ACHN (cell line): ENCODE results near the gene TGFBRAP1.
"Not testable (repeated sequence)": the region's sequence is repeated elsewhere in the genome, so short reads cannot be mapped to it uniquely, and the experiment has no call there.

ENCODE experiments used
- DNase-seq: peaks from one replicate; pipeline ENCODE4 v3.0.0-alpha.2; 2015
- in situ Hi-C: cut with HindIII; loops from 2 replicates; pipeline ENCODE4 v1.10.0; 2017; ENCODE audit warnings: low sequenced_read_pairs, low pct_ligation_motif_present, low pct_unique_long_range_greater_than_20kb

The TGFBRAP1 gene

DNA sequence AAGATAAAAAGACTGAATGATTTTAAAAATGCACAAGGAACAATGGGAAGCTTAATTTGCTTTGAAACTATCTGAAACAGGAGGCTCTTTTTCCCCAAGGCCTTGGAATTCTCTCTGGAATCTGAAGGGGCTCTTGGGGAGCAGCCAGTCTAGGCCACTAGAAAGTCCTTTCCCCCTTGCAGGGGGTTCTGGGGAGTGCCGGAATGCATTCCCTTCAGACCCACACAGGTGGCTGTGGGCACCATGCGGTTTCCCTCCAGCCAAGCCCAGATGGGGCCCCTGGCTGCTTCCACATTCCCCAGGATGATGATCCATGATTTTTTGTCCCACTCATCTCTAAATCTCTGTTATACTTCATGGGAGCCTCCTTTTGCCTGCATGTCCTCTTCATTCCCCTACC is 77.3 kb downstream of the TGFBRAP1 start:
- in situ Hi-C loops, result no loop called here
- no peak for DNase-seq

DNA sequence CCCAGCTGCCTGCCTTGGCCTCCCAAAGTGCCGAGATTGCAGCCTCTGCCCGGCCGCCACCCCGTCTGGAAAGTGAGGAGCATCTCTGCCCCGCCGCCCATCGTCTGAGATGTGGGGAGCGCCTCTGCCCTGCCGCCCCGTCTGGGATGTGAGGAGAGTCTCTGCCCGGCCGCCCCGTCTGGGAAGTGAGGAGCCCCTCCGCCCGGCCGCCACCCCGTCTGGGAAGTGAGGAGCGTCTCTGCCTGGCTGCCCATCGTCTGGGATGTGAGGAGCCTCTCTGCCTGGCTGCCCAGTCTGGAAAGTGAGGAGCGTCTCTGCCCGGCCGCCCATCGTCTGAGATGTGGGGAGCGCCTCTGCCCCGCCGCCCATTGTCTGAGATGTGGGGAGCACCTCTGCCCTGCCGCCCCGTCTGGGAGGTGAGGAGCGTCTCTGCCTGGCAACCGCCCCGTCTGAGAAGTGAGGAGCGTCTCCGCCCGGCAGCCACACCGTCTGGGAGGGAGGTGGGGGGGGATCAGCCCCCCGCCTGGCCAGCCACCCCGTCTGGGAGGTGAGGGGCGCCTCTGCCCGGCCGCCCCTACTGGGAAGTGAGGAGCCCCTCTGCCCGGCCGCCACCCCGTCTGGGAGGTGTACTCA is 78.4 kb downstream of the TGFBRAP1 start:
- not testable (repeated sequence) for DNase-seq

DNA sequence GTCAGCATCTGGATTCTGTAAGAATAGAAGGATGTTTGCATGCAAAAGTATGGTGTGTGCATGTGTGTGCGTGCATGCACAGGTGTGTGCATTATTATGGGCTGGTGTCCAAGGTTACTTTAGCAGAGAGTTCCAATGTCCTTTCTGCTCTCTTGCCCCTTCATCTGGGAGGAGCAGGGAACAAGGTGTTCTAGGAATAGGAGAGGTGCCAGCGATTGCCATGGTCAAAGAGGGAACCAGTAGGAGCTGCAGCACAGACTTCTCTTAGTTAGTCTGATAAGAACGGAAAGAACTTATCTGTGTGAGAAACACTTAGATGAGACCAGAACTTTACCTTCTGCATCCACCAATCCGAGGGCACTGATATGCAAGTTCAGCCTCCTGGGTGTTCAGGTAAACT is 79.6 kb downstream of the TGFBRAP1 start:
- no peak for DNase-seq
- in situ Hi-C loops, result loop anchor here (25.0 kb wide), 1 partner anchor 138 kb away; no protein-coding TSS in a partner anchor

More for the DNA sequence above, 78.4 kb downstream of the TGFBRAP1 start:
- in situ Hi-C loops, result not testable (repeated sequence)

DNA sequence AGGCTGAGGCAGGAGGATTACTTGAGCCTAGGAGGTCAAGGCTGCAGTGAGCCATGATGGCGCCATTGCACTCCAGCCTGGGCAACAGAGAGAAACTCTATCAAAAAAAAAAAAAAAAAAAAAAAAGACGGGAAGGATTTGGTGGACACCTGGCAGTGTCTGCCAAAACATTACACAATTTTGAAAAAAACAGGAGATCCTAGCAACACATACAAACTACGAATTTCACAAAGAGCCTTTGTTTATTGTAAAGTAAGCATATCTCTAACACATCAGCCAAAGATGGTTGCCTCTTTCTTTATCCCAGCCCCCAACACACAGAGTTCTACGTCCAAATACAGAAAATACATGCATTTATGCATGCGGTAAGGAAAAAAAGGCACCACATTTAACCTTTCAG is 80.4 kb downstream of the TGFBRAP1 start:
- in situ Hi-C loops, result loop anchor here (25.0 kb wide), 1 partner anchor 137 kb away; no protein-coding TSS in a partner anchor
- DNase-seq, result no peak

DNA sequence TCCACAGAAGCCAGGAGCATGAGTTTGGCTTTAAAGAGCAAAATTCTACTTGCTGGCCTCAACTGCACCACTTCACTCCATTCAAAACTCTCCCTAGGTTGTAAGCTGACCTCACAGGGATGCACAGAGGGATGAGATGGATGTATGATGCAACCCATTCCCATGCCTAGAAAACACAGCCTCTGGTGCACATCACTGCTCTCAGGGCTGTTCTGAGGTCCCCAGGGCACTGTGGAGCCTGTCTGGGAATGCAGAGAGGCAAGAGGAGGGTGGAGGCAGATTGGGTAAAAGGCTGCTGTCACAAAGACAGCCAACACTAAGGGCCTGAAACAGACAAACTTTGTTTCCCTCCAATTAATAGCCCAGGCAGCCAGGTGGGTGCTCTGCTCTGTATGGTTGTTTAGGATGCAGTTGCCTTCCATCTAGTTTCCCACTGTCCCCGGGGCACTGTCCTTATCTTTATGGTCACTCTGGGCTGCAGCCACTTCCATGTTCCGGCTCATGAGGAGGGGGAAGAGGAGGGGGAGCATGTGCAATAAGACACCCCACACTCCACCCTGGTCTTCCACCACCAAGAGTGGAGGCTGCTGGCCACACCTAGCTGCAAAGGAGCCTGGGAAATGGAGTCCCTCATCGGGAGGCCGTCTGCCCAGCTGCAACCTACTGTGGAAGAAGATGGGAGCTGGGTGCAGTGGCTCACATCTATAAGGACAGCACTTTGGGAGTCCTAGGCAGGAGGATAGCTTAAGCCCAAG is 81.0 kb downstream of the TGFBRAP1 start:
- no peak for DNase-seq
- in situ Hi-C loops, result loop anchor here (25.0 kb wide), 1 partner anchor 136 kb away; no protein-coding TSS in a partner anchor

DNA sequence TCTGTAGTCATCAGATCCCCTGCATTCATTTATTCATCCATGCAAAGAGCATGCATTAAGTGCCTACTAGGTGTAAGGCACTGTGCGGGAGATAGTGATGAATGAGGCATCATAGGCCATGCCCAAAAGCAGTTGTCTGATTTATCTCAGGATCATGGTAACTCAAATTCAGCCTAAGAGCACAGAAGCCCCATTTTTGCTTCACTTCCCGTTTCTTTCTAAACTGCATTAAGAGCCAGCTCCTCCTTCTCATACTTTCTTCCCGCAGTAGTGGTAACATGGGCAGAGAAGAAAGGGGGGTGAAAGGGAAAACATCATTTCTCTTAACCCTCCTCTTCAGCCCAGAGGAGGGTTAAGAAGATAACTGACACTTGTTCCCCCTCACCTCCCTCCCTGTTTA is 85.1 kb downstream of the TGFBRAP1 start:
- no peak for DNase-seq
- in situ Hi-C loops, result loop anchor here (25.0 kb wide), 1 partner anchor 132 kb away; no protein-coding TSS in a partner anchor

DNA sequence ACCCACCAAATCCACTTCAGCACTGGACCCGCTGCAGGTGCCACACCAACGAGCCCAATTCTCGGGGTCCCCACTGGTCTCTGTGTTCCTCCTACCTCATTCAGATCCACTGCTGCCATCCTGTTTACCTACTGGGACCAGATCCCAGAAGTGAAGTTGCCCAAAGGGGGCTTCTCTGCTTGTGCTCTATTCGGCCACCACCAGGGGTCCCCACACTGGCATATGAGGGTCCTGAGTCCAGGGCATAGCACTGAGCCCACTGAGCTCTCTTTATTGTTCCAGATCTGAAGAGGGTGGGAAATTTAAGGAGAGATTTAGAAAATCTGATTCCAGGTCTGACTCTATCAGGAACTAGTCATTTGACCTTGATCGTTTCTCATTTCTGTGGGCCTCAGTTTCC is 85.6 kb downstream of the TGFBRAP1 start:
- DNase-seq, result peak; percentile 37
- in situ Hi-C loops, result loop anchor here (25.0 kb wide), 1 partner anchor 132 kb away; no protein-coding TSS in a partner anchor

DNA sequence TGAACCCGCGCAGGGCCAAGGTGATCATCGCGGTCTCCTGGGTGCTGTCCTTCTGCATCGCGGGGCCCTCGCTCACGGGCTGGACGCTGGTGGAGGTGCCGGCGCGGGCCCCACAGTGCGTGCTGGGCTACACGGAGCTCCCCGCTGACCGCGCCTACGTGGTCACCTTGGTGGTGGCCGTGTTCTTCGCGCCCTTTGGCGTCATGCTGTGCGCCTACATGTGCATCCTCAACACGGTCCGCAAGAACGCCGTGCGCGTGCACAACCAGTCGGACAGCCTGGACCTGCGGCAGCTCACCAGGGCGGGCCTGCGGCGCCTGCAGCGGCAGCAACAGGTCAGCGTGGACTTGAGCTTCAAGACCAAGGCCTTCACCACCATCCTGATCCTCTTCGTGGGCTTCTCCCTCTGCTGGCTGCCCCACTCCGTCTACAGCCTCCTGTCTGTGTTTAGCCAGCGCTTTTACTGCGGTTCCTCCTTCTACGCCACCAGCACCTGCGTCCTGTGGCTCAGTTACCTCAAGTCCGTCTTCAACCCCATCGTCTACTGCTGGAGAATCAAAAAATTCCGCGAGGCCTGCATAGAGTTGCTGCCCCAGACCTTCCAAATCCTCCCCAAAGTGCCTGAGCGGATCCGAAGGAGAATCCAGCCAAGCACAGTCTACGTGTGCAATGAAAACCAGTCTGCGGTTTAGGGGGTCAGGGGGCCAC is 87.1 kb downstream of the TGFBRAP1 start:
- DNase-seq, result no peak
- in situ Hi-C loops, result loop anchor here (25.0 kb wide), 1 partner anchor 130 kb away; no protein-coding TSS in a partner anchor

DNA sequence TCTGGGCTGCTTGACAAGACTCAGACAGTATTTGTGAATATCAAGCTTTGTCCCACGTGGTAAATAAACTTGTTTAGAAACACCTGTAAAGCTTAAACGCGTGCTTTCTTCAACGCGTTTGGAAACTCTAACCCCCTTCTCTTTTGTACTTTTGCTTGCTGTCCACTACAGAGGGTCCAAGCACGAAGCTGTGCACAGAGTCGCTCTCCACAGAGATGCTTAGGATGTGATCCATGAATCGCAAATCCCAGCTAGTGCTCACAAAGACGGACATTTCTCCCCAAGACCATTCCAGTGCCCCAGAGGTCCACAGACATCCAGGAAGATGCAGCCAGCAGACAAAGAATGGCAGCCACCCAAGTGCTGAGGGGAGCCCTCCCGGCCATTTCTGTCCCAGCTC is 88.1 kb downstream of the TGFBRAP1 start, which contains the start of gene GPR45:
Gene GPR45 (plus strand): TSS at position 301 of the 400 bp plus-strand sequence. CDS start 116 bp downstream, outside the sequence.
- in situ Hi-C loops, result loop anchor here (25.0 kb wide), 1 partner anchor 129 kb away; no protein-coding TSS in a partner anchor
- DNase-seq, result no peak

DNA sequence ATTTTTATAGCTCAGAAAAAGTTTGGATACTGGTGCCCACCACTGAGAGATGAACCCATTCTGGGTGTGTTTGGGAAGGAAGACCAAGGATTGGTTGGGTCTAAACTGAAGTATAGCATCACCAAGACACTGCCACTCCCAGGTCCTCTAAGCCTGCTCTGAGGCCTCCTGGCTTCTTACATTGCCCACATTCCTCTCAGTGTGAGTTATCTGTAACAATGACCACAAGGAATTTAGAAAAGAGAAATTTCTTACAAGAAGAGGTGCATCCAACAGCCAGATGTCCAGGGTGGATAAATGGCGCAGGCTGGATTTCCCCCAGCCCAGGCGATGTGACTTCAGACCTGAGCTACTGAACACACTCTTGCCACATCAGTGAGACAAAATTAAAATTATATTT is 89.6 kb downstream of the TGFBRAP1 start:
- in situ Hi-C loops, result loop anchor here (25.0 kb wide), 1 partner anchor 128 kb away; no protein-coding TSS in a partner anchor

DNA sequence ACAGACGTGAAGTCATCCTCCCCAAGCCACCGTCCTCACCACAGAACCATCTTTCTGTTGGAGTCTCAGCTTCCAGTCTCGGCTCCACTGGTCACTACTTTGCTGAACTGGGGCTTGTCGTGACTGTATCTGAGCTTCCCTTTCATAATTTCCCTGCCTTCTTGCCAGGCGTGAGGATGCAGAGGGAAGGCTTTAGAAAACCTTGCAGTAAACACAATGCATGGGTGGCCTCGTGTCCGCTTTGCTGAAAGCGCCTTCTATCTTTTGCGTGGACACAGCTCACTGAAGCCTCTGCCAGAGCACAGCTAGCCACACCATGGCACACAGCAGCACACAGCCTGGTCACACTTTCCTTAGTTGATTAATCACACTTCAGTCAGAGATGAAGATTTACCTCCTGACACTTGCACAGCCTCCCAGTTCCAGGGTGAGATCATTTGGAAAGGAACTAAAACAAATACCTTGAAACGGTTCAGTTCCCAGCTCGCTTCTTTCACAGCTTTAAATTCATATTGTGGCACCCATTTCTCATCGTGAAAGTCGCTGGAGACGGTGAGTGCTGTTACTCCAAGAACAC is 90.8 kb downstream of the TGFBRAP1 start:
- peak; percentile 93 for DNase-seq
- in situ Hi-C loops, result loop anchor here (25.0 kb wide), 1 partner anchor 126 kb away; no protein-coding TSS in a partner anchor

More for the DNA sequence above, 89.6 kb downstream of the TGFBRAP1 start:
- DNase-seq, result peak; percentile 99

DNA sequence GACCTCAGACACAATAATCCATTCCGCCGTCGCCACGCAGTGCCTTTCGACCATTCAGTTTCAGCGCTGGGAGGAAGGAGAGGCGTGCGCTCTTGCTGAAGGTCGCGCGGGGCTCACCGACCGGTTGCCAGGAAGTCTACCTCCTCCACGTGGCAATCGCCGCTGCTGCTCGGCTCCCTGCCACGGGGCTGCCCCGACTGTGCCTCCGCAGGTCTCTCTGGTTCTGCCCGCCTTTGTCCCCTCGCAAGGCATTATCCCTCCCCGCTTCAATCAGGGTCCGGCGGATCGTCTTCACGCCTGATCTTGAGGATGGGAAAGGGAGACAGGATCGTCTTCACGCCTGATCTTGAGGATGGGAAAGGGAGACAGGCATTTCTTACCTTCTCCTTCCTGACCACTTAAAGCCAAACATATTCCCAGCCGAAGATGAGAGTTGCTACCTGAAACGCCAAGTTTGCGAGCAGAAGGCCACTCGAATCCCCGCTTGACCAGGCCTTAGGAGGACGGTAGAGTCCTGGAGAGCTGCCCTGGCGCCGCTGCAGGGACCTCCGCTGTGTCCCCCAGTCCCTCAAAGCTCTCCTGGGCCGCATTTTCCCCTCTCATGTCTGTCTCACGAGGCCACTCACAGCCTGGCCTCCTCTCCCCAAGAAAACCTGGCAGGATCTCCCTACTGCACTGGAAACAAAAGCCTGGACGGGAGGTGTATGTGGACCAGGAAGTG is 92.3 kb downstream of the TGFBRAP1 start:
- in situ Hi-C loops, result loop anchor here (25.0 kb wide), 1 partner anchor 125 kb away; no protein-coding TSS in a partner anchor
- no peak for DNase-seq

DNA sequence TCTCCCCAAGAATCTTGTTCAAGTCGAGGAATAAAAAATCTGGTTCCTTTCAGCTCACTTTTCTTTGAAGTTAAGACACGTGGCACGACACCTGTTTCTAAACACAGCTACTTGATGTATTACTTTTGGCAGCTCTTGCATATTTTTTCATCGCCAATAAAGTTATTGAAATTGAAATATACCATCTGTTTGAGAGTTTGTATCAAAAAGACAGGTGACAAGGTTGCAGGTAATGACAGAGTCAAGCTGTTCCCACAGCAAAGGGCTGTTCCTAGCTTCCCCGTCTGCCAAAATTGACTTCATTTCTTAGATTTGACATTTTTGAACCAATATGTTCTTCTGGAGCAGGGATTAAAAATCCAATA is 93.5 kb downstream of the TGFBRAP1 start:
- DNase-seq, result no peak
- in situ Hi-C loops, result loop anchor here (25.0 kb wide), 1 partner anchor 124 kb away; no protein-coding TSS in a partner anchor

DNA sequence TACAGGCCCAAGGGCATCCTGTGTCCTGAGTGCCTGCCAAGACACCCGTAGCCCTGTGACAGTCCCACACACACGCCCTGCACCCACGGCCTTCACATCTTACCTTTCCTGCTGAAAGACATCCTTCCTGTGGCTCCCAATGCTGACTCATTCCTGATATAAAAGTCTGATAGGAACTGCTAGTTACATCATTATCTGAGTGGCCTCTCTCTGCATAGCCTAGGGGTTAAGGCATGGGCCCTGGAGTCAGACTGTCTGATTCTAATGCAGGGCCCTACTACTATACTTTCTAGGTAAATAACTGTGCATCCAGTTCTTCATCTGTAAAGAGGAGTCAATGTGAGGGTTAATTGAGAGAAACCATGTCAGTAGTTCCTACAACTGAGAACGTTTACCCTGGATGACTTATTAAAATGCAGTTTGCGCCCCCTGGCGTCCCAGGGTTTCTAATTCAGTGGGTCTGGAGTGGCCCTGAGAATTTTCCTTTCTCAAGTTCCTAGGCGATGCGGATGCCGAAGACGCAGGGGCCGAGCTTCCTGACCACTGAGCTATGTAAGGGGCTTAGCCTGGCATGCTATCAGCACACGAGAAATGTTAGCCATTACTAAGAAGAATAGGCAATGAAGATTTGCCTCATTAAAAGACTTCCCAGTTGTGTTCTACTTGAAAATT is 94.0 kb downstream of the TGFBRAP1 start:
- DNase-seq, result peak; percentile 92
- in situ Hi-C loops, result loop anchor here (25.0 kb wide), 1 partner anchor 123 kb away; no protein-coding TSS in a partner anchor

DNA sequence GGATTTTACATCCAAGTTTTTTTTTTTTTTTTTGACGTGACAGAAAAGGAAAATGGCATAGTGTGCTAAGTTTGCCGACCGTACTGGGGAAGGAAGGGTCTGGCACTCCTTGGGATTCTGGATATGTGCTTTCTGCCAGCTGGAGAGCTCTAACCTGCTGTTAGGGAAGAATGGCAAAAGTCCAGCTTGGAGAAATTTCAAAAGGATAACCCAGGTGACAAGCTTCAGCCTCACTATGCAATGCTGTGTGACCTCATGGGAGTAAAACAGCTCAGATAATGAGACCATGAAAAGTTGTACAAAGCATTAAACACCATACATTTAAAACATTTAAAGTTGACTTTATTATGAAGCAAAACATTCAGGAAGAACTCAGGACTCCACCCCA is 98.3 kb downstream of the TGFBRAP1 start:
- in situ Hi-C loops, result loop anchor here (25.0 kb wide), 1 partner anchor 119 kb away; no protein-coding TSS in a partner anchor
- DNase-seq, result no peak

DNA sequence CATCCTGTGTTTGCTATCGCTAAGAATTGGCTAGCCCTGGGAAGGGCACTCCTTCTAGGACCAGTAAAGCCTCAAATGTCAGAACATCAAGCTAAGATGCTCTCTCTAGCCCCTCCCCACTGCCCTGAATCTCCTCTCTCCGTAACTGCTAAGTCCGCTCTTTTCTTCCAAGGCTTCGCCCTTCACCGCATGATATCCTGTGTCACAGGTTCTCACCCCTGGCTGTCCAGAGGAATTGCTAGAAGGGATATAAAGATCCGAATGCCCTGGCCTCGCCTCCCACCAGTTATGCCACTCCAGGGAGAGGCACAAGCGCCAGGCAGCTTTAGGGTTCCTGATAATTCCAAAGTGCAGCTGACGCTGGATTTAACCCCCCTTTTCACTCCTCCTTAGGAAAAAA is 105.1 kb downstream of the TGFBRAP1 start:
- no peak for DNase-seq
- in situ Hi-C loops, result no loop called here

DNA sequence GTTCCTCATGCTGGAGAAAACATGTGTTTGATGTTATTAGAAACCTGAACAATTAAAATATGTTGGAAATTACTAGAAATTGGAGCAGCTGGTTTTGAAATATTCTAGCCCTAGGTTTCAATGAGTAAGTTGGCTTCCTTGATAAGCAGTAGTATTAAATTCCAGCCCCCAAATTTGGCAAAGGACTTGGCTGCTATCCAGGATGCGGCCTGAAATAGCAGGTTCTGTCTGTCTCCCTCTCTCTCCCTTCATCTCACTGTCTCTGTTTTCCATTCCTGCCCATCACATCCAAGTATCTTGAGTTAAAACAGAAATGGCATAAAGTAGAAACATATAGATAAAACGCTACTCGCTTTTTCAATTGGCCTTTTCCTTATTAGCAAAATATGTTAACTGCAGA is 108.9 kb downstream of the TGFBRAP1 start:
- DNase-seq, result no peak
- in situ Hi-C loops, result no loop called here
